ENCODE measurements around the gene CD52. TPM values are rescaled to one million over a fixed set of nuclear protein-coding genes. Genes with fewer than 3 reads are reported as not detected.
A peak's percentile ranks its signal among the peaks of the same experiment; 100 is the strongest.

Gene CD52
- total RNA-seq, 4 donors from 2014 or later: 1.9 to 22.1 (median 9.4) TPM

GRCh38 chr1:26318338-26319064 lies 743 bp downstream of the CD52 start:
- H3K27me3 ChIP-seq: no peaks in the 10 kb centered on the region
- H3K36me3 ChIP-seq: peaks cover 0 to 42% (median 8%) of the 10 kb centered on the region in 3 donors
- DNase-seq: no peak
- peaks cover 0 to 43% (median 10%) of the 10 kb centered on the region in 3 donors for H3K4me1 ChIP-seq
- intact Hi-C loops (cut with DNase I): loop anchor here (10.0 kb wide), 1 partner anchor 154 kb away; the partner anchor contains the start of genes C1orf232 and ZNF593
- peak overlapping the region; percentile 33 to 58 (median 36) for H3K27ac ChIP-seq
- no peaks in the 10 kb centered on the region for H3K9me3 ChIP-seq
- WGBS, 2 donors: 56 to 85% methylated on average over 4 to 8 of the region's 9 CpGs
- peak overlapping the region; percentile 4 to 50 (median 22) for H3K4me3 ChIP-seq
- TF ChIP-seq CTCF (IDR thresholded peaks at IDR 0.05) (no peak), POLR2A (IDR thresholded peaks at IDR 0.05) (peak in 1 of 4 donors; percentile 26)

- no peak for DNase-seq
- no peak overlapping the region for H3K4me3 ChIP-seq
- no peak for TF ChIP-seq CTCF (IDR thresholded peaks at IDR 0.05)
- TF ChIP-seq POLR2A (IDR thresholded peaks at IDR 0.05): no peak
- H3K27ac ChIP-seq: peak overlapping the region in 1 of 4 donors; percentile 17
- H3K36me3 ChIP-seq: peaks cover 0 to 66% (median 8%) of the 10 kb centered on the region in 3 donors
- H3K27me3 ChIP-seq: peaks cover 0 to 4% (median 0%) of the 10 kb centered on the region in 4 donors
- peaks cover 0 to 34% (median 10%) of the 10 kb centered on the region in 3 donors for H3K4me1 ChIP-seq
- 20% methylated on average over 1 of the region's 2 CpGs; no CpG with 5 or more reads in 1 of the 2 donors for WGBS, 2 donors
- intact Hi-C loops (cut with DNase I): loop anchor here (5.0 kb wide), 1 partner anchor 39 kb away; the partner anchor contains the start of gene SH3BGRL3
- no peaks in the 10 kb centered on the region for H3K9me3 ChIP-seq
Observed at GRCh38 chr1:26320896-26321295, 3.1 kb downstream of the CD52 start.

GRCh38 chr1:26321315-26322041 lies 3.7 kb downstream of the CD52 start:
- Histone ChIP-seq H3K4me3 (no peak overlapping the region), H3K27ac (peak overlapping the region in 3 of 4 donors; percentile 0 to 21 (median 17)), H3K36me3 (peaks cover 0 to 69% (median 8%) of the 10 kb centered on the region in 3 donors), H3K4me1 (peaks cover 0 to 34% (median 10%) of the 10 kb centered on the region in 3 donors), H3K27me3 (peaks cover 0 to 4% (median 0%) of the 10 kb centered on the region in 4 donors), H3K9me3 (no peaks in the 10 kb centered on the region)
- 12 to 15% methylated on average over 10 to 11 of the region's 16 CpGs for WGBS, 2 donors
- DNase-seq: peak; percentile 68
- TF ChIP-seq CTCF (IDR thresholded peaks at IDR 0.05) (peak; percentile 80 to 97 (median 93)), POLR2A (IDR thresholded peaks at IDR 0.05) (no peak)
- intact Hi-C loops (cut with DNase I): loop anchor here (5.0 kb wide), 1 partner anchor 39 kb away; the partner anchor contains the start of gene SH3BGRL3

DNA sequence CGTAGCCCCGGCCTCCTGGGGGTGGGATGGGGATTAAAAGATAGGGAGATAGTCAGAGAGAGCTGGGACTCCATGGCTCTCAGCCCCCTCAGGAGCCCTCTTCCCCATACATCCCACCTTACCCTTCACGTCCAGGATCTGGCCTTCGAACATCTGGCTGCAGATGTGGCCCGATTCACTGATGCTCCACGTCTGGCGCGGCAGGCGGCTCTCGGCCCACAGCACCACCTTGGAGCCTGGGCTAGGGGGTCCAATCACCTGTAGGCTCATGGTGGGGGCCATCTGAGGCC lies 4.2 kb downstream of the CD52 start:
- Histone ChIP-seq H3K4me3 (no peak overlapping the region), H3K9me3 (no peaks in the 10 kb centered on the region), H3K27me3 (peaks cover 0 to 4% (median 0%) of the 10 kb centered on the region in 4 donors), H3K36me3 (peaks cover 0 to 74% (median 8%) of the 10 kb centered on the region in 3 donors), H3K27ac (peak overlapping the region in 1 of 4 donors; percentile 0), H3K4me1 (peaks cover 0 to 34% (median 10%) of the 10 kb centered on the region in 3 donors)
- TF ChIP-seq POLR2A (IDR thresholded peaks at IDR 0.05): no peak
- TF ChIP-seq CTCF (IDR thresholded peaks at IDR 0.05): no peak
- intact Hi-C loops (cut with DNase I): loop anchor here (5.0 kb wide), 1 partner anchor 40 kb away; the partner anchor contains the start of gene SH3BGRL3
- 53 to 60% methylated on average over 7 to 8 of the region's 10 CpGs for WGBS, 2 donors
- no peak for DNase-seq
